Measurements from ENCODE around the gene IRF2BP1.
"Not testable (repeated sequence)": the region's sequence is repeated elsewhere in the genome, so short reads cannot be mapped to it uniquely, and the experiment has no call there.

The IRF2BP1 gene

DNA sequence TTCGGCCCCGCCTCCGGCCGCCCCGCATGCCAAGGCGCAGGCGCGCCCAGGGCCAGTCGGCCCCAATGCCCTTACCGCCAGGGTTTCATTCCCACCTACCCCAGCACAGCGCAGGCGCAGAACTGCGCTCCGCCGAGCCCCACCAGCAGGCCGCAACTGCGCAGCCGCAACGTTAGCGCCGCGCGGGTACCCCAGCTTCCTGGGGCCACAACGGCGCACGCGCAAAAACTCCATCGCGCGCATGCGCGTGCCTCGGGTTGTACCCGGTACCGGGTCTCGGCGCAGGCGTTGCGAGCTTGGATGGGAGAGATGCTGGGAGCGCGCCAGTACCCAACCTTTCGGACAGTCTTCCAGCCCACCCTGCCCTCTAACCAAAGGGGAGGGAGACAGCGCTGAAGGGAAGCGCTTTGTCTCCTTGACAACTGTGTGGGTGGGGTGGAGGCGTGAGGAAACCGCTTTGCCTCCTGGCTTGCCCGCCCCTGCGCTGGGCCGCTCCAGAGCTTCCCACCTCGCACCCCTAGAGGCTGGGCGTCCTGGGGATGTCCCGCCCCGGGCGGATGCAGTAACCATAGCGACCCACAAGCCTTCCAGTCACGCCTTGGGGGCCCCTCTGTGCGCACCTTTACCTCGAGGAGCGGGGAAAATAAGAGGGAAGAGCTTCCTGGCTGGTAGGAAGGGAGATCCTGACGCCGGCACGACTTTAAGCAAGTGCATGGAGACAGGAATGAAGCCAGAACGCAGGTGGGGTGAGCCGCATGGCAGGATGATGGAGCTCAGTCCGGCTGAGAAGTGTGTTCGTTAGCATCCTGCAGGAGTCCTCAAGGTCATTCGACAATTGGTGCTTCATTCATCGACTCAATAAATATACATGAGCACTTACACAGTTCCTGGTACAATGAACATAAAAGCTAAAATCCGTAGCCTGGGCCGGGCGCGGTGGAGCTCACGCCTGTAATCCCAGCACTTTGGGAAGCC, 17.0 kb upstream of the IRF2BP1 start:
- FAIRE-seq = peak; percentile 99
- DNase-seq (ENCODE audit: low spot score) = peak; percentile 100

- DNase-seq (ENCODE audit: low spot score) = no peak
- FAIRE-seq = no peak
These were observed 16.1 kb upstream of the IRF2BP1 start, which contains the start of gene MYPOP for GRCh38 chr19:45901912-45902650. TSS of gene MYPOP (minus strand) at chr19:45902613. CDS start at chr19:45901773, 840 bp downstream.

DNA sequence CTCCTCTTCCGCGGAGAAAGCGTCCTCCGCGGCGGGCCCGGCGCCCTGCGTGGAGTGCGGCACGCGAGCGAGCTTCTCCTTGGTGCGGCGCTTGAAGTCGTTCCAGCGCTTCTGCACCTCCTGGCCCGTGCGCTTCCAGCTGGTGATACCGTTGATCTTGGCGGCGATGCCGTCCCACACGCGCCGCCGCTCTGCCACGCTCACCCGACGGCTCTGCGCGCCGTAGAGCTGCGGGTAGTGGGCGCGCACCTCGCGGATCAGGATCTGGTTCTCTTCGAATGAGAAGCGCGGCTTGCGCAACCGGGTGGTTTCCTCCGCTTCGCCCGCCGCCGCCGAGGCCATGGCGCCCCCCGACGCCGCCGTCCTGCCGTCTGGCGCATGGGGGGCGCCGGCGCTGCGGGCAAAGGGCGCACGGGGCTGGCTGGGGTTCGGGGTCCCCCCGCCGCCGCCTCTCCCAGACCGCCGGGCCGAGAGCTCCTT, 15.5 kb upstream of the IRF2BP1 start:
- FAIRE-seq (no peak), DNase-seq (ENCODE audit: low spot score) (no peak)

GRCh38 chr19:45900738-45901431, 14.9 kb upstream of the IRF2BP1 start:
- DNase-seq (ENCODE audit: low spot score) (no peak), FAIRE-seq (no peak)

DNA sequence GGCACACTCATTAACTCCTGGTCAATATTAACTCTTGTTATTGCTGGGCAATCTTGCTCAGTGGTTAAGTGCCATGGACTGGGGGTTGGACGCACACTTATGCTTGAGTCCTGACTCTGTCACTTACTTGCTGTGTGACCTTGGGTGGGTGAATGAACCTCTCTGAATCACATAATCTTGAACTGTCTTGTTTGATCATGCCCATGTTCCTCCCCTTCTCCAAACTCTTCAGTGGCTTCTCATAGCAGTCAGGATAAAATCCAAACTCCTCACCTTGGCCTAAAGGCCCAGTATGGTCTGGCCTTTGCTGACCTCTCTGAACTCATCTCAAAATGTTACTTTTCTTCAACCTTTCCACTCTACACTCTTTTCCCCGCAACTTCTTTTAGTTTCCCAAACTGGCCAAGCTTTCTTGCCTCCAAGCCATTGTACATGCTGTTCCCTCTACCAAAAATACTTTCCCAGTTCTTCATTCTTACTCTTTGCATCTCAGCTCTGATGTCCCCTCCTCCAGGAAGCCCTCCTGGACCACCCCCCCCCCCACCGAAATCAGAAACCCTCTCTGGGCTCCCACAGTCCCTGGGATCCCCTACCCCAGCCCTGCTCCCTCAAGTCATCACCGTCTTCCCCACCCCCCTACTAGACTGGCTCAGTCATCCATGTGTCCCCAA, 14.1 kb upstream of the IRF2BP1 start:
- FAIRE-seq = no peak
- no peak for DNase-seq (ENCODE audit: low spot score)

DNA sequence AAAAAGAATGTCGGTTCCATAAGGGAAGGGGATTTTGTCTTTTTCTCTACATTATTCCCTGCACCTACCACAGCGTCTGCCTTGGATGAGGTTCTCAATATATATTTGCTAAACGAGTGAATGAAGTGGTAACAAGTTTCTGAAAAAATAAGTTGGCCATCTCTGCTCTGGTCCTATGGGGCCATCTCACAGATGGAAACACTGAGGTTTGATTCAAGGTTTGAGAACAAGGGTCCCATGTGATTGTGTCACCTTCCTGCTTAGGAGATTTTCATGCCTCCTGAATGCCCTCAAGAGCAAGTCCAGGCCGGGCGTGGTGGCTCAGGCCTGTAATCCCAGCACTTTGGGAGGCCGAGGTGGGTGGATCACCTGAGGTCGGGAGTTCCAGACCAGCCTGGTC, 13.3 kb upstream of the IRF2BP1 start:
- FAIRE-seq (no peak), DNase-seq (ENCODE audit: low spot score) (no peak)

- DNase-seq (ENCODE audit: low spot score) (no peak), FAIRE-seq (no peak)
These were observed 11.4 kb upstream of the IRF2BP1 start for GRCh38 chr19:45897261-45897812.

GRCh38 chr19:45895983-45896599, 10.2 kb upstream of the IRF2BP1 start:
- not testable (repeated sequence) for FAIRE-seq; DNase-seq (ENCODE audit: low spot score)

DNA sequence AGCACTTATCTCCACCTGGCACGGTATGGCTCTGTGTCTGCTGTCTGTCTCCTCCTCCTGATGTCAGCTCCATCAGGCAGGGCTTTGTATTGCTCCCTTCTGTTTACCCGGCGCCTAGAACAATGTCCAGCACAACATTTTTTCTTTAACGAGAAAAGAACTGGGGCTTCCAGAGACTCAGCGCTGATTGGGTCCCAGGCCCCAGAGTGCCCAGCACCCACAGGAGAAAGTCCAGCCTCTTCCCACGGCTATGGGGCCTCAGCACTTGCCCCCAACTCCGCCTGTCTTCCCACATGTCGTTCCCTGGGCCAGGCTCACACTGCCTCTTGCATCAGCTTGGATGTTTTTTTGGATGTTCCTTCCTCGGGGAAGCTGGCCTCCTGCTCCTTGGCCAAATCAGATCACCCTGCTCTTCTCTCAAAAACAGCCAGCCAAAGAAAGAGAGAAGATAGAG, 9.6 kb upstream of the IRF2BP1 start:
- no peak for FAIRE-seq
- DNase-seq (ENCODE audit: low spot score) = no peak

DNA sequence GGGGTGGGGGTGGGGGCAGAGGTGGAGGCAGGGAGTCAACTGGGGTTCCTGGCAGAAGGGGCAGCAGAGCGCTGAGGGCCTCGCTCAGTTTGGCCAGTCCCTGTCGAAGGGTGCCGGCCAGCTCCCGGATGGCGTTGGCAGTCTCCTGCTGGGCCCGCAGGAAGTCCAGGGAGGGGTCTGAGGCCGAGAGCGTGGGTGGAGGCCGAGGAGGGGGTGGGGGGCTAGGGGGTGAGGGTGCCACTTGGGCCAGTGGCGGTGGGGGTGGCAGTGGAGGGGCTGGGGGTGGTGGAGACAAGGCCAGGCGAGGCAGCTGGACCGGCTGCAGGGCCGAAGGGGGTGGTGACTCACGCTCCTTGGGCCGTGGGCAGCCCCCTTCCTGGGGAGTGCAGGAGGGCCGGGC, 4.9 kb upstream of the IRF2BP1 start:
- FAIRE-seq (no peak), DNase-seq (ENCODE audit: low spot score) (no peak)

DNA sequence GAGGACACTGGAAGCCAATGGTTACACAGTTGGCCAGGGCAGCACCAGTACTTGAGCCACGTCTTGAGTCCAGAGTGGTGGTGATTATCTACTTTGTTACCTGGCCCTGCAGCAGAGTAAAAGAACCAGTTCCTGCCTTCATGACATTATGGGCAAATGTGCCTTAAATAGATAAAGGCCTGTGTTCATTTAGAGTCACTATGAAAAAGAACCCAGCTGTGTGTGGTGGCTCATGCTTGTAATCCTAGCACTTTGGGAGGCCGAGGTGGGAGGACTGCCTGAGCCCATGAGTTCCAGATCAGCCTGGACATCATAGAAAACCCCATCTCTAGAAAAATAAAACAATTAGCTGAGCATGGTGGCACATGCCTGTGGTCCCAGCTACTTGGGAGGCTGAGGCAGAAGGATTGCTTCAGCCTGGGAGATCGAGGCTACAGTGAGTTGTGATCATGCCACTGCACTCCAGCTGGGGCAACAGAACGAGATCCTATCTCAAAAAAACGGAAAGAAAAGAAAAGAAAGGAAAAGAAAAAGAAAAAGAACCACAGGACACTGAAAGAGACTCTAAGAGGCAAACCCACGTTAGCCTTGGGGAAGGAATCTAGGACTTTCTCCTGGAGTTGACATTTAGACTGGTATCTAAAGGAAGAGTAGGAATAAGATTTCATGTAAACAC, 3.4 kb upstream of the IRF2BP1 start:
- no peak for DNase-seq (ENCODE audit: low spot score)
- FAIRE-seq = no peak

GRCh38 chr19:45887200-45887710, 1.3 kb upstream of the IRF2BP1 start:
- no peak for DNase-seq (ENCODE audit: low spot score)
- FAIRE-seq = no peak

DNA sequence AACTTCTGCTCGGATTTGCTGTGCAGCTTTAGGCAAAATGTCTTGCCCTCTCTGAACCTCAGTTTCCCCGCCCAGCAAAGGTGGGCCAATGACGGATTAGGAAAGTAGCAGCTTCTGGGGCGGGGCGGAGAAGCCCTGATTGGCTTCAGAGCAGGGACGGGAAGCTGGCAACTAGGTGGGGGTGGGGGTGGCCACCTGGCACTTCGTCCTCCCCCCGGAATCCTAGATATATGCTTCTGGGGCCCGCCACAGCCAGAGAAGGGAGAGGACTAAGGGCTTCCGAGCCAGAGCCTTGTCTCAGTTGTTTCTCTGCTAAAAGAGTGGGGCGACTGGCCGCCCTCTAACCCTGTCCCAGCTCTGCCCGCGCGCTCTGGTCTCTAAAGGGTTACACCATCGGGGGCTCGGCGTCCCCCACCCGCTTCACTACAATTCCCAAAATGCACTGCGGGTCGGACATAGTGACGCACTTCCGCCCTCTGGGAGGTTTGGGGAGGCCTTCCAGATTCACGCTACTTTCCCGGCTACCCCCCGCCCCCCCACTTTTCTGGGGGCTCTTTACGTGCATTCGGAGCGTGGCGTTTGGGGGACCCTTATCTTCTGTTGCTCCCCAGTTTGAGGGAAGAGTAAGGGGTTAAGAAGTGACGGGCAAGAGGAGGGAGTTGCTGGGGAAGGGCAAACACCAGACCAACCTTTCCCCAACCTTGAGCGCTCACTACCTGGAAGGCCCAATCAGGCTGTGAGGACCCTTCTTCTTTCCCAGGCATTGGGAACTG, 672 bp upstream of the IRF2BP1 start:
- FAIRE-seq (no peak), DNase-seq (ENCODE audit: low spot score) (peak; percentile 88)

DNA sequence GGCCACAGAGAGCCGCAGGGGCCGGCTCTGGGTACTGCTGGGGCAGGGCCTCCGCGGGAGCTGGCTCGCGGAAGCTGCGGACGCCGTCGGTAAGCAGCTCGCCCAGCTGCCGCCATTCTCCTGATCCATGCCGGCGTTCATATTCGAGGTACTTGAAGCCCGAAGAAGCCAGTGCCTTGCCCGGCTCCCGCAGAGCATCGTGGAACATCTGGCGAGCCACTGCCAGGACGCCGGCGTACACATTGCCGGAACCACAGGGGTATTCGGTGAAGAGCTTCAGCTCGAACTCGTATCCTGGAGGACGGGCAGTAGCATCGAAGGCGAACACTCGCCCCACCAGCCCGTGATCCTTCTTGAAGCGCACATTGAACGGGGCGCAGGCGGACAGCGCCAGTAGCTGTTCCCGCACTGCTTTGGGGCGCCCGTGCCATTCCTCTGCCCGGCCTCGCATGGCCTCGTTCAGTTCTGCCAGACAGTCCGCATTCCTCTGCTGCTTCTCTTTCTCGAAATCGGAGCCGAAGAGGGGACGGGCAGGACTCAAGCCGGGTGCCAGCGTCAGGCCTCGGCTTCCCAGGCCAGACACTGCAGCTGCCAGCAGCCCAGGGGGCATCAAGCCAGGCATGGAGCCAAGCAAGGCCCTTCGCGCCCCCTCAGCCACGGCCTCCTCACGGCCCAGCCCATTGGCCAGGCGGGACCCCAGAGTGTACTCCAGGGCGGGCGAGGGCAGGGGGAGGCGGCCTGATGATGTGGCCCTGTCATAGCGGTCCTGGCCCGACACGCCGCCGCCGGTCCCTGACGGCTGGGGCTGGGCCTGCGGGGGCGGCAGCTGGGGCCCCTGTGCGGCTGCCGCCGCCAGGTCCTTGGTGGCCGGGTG, 1.0 kb downstream of the IRF2BP1 start:
- no peak for DNase-seq (ENCODE audit: low spot score)
- no peak for FAIRE-seq

DNA sequence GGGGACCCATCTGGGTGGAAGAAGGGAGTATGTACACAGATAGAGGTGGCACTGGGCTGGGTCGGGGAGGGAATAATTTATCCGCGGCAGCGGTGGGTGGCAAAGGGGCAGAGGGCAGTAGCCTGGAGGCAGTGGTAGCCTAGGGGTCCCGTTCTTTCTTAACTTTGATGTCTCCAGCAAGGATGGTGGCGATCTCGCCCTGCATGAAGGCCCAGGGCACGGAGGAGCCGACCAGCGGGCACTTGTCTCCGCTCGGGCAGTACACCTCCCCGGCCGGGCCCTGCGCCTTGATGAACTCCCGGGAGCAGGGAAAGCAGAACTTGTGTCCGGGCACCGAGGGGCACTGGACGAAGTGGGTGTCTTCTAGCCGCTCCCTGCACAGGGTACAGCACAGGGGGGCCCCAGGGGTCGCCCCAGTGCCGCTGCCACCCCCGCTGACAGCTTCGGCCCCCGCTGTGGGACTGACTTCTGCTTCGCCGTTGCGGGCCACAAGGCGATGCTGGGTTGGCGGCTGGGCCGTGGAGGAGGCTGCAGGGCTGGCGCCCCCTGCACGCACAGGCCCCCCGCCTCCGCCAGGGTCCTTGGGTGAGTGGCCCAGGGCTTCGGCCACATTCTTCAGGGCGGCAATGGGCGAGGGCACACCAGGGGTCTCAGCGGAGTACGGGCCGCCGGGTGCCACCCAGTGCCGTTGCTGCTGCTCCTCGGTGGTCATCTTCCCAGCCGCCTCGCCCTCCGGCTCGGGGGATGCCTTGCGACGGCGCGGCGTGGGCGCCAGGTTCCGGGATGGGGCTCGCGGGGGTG, 1.9 kb downstream of the IRF2BP1 start:
- FAIRE-seq (no peak), DNase-seq (ENCODE audit: low spot score) (no peak)

DNA sequence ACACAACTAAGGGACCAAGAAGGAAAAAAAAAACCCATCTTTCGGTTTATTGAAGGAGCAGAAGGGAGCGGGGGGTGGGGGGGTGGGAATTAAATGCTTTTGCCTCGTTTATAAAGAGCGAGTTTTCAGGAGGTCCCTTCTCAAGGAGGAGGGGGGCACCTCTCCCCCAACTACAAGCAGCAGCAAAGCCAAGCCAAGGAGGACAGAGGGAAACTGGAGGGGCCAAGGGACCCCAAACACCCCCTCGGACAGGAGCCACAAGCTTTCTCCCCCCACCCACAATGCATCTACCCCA, 2.4 kb downstream of the IRF2BP1 start:
- DNase-seq (ENCODE audit: low spot score) = no peak

More for the DNA sequence above, 2.4 kb downstream of the IRF2BP1 start:
- FAIRE-seq = no peak
